GM20431 (cell line): ENCODE data around the gene AGPAT1.
"Not testable (repeated sequence)": the region's sequence is repeated elsewhere in the genome, so short reads cannot be mapped to it uniquely, and the experiment has no call there.

Experiments
- in situ Hi-C: fragments of 300-500 bp; cut with MseI, MboI; formaldehyde crosslinking; loops from one replicate; pipeline ENCODE4 v1.15.0; 2020; ENCODE audit warnings: low sequenced_read_pairs; ENCODE audit not compliant: unreplicated experiment

The AGPAT1 gene

GRCh38 chr6:32175711-32176475, at the start of gene AGPAT1:
TSS of gene AGPAT1 (minus strand) at chr6:32176084. CDS start at chr6:32171496, 4,588 bp downstream.
- in situ Hi-C loops = no loop called here

- in situ Hi-C loops = no loop called here
Measured at GRCh38 chr6:32224696-32225095, 48.8 kb upstream of the AGPAT1 start.

- in situ Hi-C loops = no loop called here
Measured at GRCh38 chr6:32223258-32224235, 47.7 kb upstream of the AGPAT1 start, which contains the start of gene NOTCH4. TSS of gene NOTCH4 (minus strand) at chr6:32224067. CDS start at chr6:32223928, 139 bp downstream.

- in situ Hi-C loops = no loop called here
Measured at GRCh38 chr6:32222333-32223230, 46.7 kb upstream of the AGPAT1 start.

- in situ Hi-C loops = no loop called here
Measured at GRCh38 chr6:32220021-32220420, 44.1 kb upstream of the AGPAT1 start.

- in situ Hi-C loops = no loop called here
Measured at GRCh38 chr6:32218167-32218566, 42.3 kb upstream of the AGPAT1 start.

GRCh38 chr6:32216998-32217397, 41.1 kb upstream of the AGPAT1 start:
- in situ Hi-C loops = no loop called here

- in situ Hi-C loops = no loop called here
Measured at GRCh38 chr6:32216285-32216684, 40.4 kb upstream of the AGPAT1 start.

- in situ Hi-C loops = no loop called here
Measured at GRCh38 chr6:32215617-32216016, 39.7 kb upstream of the AGPAT1 start.

GRCh38 chr6:32214126-32214525, 38.2 kb upstream of the AGPAT1 start:
- in situ Hi-C loops = no loop called here

- in situ Hi-C loops = no loop called here
Measured at GRCh38 chr6:32213649-32214048, 37.8 kb upstream of the AGPAT1 start.

GRCh38 chr6:32212076-32212760, 36.3 kb upstream of the AGPAT1 start:
- in situ Hi-C loops = no loop called here

- in situ Hi-C loops = not testable (repeated sequence)
Measured at GRCh38 chr6:32211432-32211831, 35.5 kb upstream of the AGPAT1 start.

GRCh38 chr6:32210191-32210601, 34.3 kb upstream of the AGPAT1 start:
- in situ Hi-C loops = no loop called here

- in situ Hi-C loops = no loop called here
Measured at GRCh38 chr6:32208996-32209395, 33.1 kb upstream of the AGPAT1 start.

GRCh38 chr6:32204268-32204715, 28.4 kb upstream of the AGPAT1 start:
- in situ Hi-C loops = no loop called here

- in situ Hi-C loops = no loop called here
Measured at GRCh38 chr6:32203426-32204267, 27.8 kb upstream of the AGPAT1 start.

- in situ Hi-C loops = no loop called here
Measured at GRCh38 chr6:32202186-32202585, 26.3 kb upstream of the AGPAT1 start.
